Hepatocyte (in vitro differentiated cells): Measurements from ENCODE around the gene OPCML. TPM values are rescaled to one million over a fixed set of nuclear protein-coding genes. Genes with fewer than 3 reads are reported as not detected.

ENCODE experiments used
- DNase-seq: peaks from one replicate; pipeline ENCODE4 v3.0.0-alpha.2; 2016; ENCODE audit warnings: low spot score
- H2AFZ ChIP-seq: fragments of 200-600 bp; sonication (generic); 2 replicates; pipeline ENCODE4 v1.6.0; 2016; ENCODE audit warnings: antibody characterized with exemption, mild to moderate bottlenecking
- H3K27ac ChIP-seq: fragments of 200-600 bp; sonication (generic); 2 replicates; pipeline ENCODE4 v1.5.1; 2016; ENCODE audit warnings: mild to moderate bottlenecking
- H3K27me3 ChIP-seq: fragments of 200-600 bp; sonication (generic); 2 replicates; pipeline ENCODE4 v1.6.1; 2016
- H3K36me3 ChIP-seq: fragments of 200-600 bp; sonication (generic); replicated peaks from 2 replicates; pipeline ENCODE4 v1.5.1; 2016; ENCODE audit warnings: low read depth; ENCODE audit not compliant: insufficient read depth
- H3K4me1 ChIP-seq: fragments of 200-600 bp; sonication (generic); 2 replicates; pipeline ENCODE4 v1.5.1; 2016; ENCODE audit warnings: mild to moderate bottlenecking, moderate library complexity; ENCODE audit not compliant: insufficient read depth
- H3K4me2 ChIP-seq: fragments of 200-600 bp; sonication (generic); 2 replicates; pipeline ENCODE4 v1.6.0; 2016
- H3K4me3 ChIP-seq: fragments of 200-600 bp; sonication (generic); 2 replicates; pipeline ENCODE4 v1.5.1; 2016; ENCODE audit warnings: mild to moderate bottlenecking
- H3K79me2 ChIP-seq: fragments of 200-600 bp; sonication (generic); 2 replicates; pipeline ENCODE4 v1.6.0; 2017; ENCODE audit warnings: mild to moderate bottlenecking
- H3K9me2 ChIP-seq: fragments of 200-600 bp; sonication (generic); replicated peaks from 2 replicates; pipeline ENCODE4 v1.6.0; 2017; ENCODE audit warnings: mild to moderate bottlenecking; ENCODE audit not compliant: insufficient read depth
- H3K9me3 ChIP-seq: fragments of 200-600 bp; sonication (generic); 2 replicates; pipeline ENCODE4 v1.5.1; 2016; ENCODE audit warnings: low read depth, mild to moderate bottlenecking
- H4K20me1 ChIP-seq: fragments of 200-600 bp; sonication (generic); 2 replicates; pipeline ENCODE4 v1.6.0; 2016; ENCODE audit warnings: mild to moderate bottlenecking; ENCODE audit not compliant: insufficient read depth, poor library complexity, severe bottlenecking
- EZH2 ChIP-seq: fragments of 200-600 bp; sonication (generic); IDR thresholded peaks from 2 replicates; pipeline ENCODE4 v1.6.1; 2016; ENCODE audit warnings: antibody characterized with exemption, mild to moderate bottlenecking, borderline replicate concordance
- EZH2phosphoT487 ChIP-seq: fragments of 200-600 bp; sonication (generic); IDR thresholded peaks from one replicate; pipeline ENCODE4 v1.6.1; 2018; ENCODE audit warnings: antibody characterized with exemption, mild to moderate bottlenecking, low read depth, moderate library complexity; ENCODE audit not compliant: unreplicated experiment, severe bottlenecking
- WGBS: methylation state at CpG from one replicate; pipeline ENCODE4 v1.1.6; 2016; ENCODE audit warnings: low lambda C conversion rate; ENCODE audit errors: missing lambda C conversion rate; 5-methylcytosine and 5-hydroxymethylcytosine counted together
- polyA plus RNA-seq: library from polyadenylated mRNA; unstranded; fragments of >200 nt; fragmentation: Nextera tagmentation; extraction: Ambion mirVana; gene quantifications from 2 replicates; pipeline ENCODE4 v1.2.1, GENCODE V29; 2016
- total RNA-seq: library from RNA; depleted of rRNA; stranded (reverse); fragments of >200 nt; gene quantifications from 2 replicates; pipeline ENCODE4 v1.2.3, GENCODE V29; 2014
- TF ChIP-seq, protein P1 (sequence below): fragments of 200-600 bp; sonication (generic); IDR thresholded peaks from 2 replicates; pipeline ENCODE4 v1.5.1; 2016; ENCODE audit warnings: antibody characterized with exemption, mild to moderate bottlenecking; ENCODE audit not compliant: poor library complexity

The OPCML gene
- total and polyA plus RNA-seq, 2 experiments from 2014 or later = 0.37 to 0.98 TPM

DNA sequence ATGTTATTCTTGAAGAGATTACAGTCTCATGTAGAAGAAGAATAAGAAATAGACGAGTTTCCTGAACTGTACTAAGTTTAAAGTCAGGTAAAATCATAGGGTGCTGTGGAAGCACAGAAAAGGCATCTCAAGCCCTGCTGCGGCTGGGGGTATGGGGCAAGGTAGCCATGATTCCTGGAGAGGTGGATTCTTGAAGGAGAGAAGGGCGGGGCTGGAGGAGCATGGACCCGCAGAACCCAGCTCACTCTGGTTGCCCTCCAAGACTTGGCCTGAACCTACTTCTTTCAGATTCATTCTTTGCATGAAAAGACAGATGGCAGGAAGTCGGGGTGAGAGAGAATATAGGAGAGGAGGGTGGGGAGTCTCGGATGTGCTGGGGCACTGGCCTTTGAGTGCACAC lies 57.8 kb downstream of the OPCML start:
- no peak overlapping the region for H3K27ac ChIP-seq
- no peaks in the 10 kb centered on the region for H3K27me3 ChIP-seq
- H3K4me3 ChIP-seq = no peak overlapping the region
- H3K9me3 ChIP-seq = no peaks in the 10 kb centered on the region
- no peaks in the 10 kb centered on the region for H4K20me1 ChIP-seq
- H3K79me2 ChIP-seq = no peaks in the 10 kb centered on the region
- H3K36me3 ChIP-seq = no peaks in the 10 kb centered on the region
- DNase-seq = no peak
- TF ChIP-seq EZH2 = no peak
- TF ChIP-seq, protein P1, sequence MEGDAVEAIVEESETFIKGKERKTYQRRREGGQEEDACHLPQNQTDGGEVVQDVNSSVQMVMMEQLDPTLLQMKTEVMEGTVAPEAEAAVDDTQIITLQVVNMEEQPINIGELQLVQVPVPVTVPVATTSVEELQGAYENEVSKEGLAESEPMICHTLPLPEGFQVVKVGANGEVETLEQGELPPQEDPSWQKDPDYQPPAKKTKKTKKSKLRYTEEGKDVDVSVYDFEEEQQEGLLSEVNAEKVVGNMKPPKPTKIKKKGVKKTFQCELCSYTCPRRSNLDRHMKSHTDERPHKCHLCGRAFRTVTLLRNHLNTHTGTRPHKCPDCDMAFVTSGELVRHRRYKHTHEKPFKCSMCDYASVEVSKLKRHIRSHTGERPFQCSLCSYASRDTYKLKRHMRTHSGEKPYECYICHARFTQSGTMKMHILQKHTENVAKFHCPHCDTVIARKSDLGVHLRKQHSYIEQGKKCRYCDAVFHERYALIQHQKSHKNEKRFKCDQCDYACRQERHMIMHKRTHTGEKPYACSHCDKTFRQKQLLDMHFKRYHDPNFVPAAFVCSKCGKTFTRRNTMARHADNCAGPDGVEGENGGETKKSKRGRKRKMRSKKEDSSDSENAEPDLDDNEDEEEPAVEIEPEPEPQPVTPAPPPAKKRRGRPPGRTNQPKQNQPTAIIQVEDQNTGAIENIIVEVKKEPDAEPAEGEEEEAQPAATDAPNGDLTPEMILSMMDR = no peak
- TF ChIP-seq EZH2phosphoT487 = no peak
- WGBS = 92% methylated on average over 6 of the region's 6 CpGs
- H3K4me1 ChIP-seq = no peaks in the 10 kb centered on the region
- H3K9me2 ChIP-seq = no peaks in the 10 kb centered on the region
- H3K4me2 ChIP-seq = no peak overlapping the region
- no peak overlapping the region for H2AFZ ChIP-seq

DNA sequence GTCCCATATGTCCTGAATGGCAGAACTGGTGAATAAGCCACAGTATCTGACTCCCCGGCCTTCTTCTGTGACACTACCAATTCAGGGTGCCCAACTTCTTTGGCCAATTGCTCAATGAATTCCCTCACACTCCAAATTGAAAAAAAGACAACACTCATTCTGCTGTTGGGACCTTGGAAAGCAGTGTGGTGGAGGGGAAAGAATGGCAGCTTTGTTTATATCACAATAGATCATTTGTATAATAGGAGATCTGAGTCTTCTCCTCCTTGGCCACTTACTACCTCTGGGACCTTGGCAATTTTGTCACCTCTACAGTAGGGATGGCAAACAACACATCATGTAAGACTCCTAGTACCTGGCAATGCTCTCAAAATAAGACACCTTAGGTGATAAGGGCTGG lies 64.6 kb downstream of the OPCML start:
- Histone ChIP-seq H2AFZ (no peak overlapping the region), H3K9me3 (no peaks in the 10 kb centered on the region), H4K20me1 (no peaks in the 10 kb centered on the region), H3K27ac (no peak overlapping the region), H3K4me3 (no peak overlapping the region), H3K79me2 (no peaks in the 10 kb centered on the region), H3K36me3 (no peaks in the 10 kb centered on the region), H3K9me2 (no peaks in the 10 kb centered on the region), H3K27me3 (no peaks in the 10 kb centered on the region), H3K4me1 (no peaks in the 10 kb centered on the region), H3K4me2 (no peak overlapping the region)
- 69% methylated on average over 1 of the region's 1 CpG for WGBS
- TF ChIP-seq, protein P1 = no peak
- TF ChIP-seq EZH2phosphoT487 = no peak
- no peak for TF ChIP-seq EZH2
- DNase-seq = no peak

DNA sequence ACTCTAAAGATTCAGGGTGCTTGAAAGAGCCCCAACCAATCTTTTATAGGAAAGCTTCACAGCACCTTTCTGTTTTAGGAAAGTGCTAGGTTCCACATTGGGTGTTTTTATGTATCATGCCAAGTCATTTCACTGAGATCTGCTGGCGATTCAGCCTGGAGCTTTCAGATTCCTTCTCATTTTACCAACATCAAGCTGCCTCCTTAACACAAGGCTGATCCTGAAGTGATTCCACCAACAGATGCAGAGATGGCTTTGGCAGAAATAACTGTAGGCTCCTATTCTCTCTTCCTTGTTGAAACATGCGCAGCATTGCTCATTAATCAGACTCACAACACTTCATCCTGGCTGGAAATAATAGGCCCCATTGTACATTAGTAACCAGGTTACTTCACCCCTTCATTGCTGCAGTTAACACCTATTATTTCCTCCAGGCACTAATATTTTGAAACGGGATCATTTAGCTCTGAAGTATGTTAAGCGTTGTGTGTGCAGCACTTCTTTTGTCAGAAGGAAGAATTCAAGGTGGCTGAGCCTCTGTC lies 89.0 kb downstream of the OPCML start:
- no peak for DNase-seq
- no peaks in the 10 kb centered on the region for H3K36me3 ChIP-seq
- 82% methylated on average over 4 of the region's 4 CpGs for WGBS
- H3K27me3 ChIP-seq = no peaks in the 10 kb centered on the region
- H3K4me3 ChIP-seq = no peak overlapping the region
- no peaks in the 10 kb centered on the region for H3K79me2 ChIP-seq
- TF ChIP-seq, protein P1 = no peak
- TF ChIP-seq EZH2phosphoT487 (no peak), EZH2 (no peak)
- no peaks in the 10 kb centered on the region for H4K20me1 ChIP-seq
- no peak overlapping the region for H3K27ac ChIP-seq
- H2AFZ ChIP-seq = no peak overlapping the region
- no peaks in the 10 kb centered on the region for H3K4me1 ChIP-seq
- H3K9me2 ChIP-seq = no peaks in the 10 kb centered on the region
- no peak overlapping the region for H3K4me2 ChIP-seq
- H3K9me3 ChIP-seq = no peaks in the 10 kb centered on the region
